GM19463 (cell line): ENCODE results near the gene SH3D19.

Experiments used
- ATAC-seq: cut with Tn5 transposase; IDR thresholded peaks from one replicate; pipeline ENCODE4 v1.9.1; 2021; ENCODE audit warnings: mild to moderate bottlenecking, moderate library complexity; ENCODE audit not compliant: unreplicated experiment

Gene SH3D19

GRCh38 chr4:151325111-151325948 lies at the start of gene SH3D19:
TSS of gene SH3D19 (minus strand) at chr4:151325605. CDS start at chr4:151325352, 253 bp downstream.
- ATAC-seq: peak; percentile 49

DNA sequence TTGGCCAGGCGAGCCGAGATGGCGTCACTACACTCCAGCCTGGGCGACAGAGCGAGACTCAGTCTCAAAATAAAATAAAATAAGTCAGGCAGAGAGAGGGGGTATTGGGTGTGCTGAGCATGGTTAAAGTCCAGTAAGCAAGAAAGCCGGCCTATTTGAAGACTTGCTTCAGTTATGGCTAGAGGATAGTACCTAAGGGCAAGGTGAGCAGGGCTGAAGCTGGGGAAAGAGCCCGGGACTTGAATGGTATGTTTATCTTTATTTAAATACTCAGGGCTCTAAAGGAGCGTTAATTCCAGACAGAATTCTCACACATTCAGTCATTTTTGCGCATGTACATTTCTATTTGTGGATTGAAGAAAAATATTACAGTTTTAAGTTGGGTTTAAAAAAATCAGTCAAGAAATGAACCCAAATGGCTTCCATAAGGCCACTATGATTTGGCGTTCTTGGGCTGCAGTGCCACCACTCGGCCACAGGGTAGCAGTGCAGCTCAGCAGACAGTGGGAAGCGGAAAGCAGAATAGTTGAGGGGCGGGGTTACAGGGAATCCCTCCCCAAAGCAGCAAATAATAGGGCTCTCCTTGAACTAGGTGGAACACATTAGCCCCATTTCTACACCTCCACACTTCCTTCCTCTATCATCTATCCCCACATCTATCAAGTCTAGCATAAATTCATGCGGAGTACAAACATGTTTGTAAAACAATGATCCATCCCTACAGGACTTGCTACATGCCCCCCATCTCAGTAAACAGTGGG lies 37.2 kb upstream of the SH3D19 start:
- ATAC-seq: peak; percentile 99

GRCh38 chr4:151361966-151362365 lies 36.6 kb upstream of the SH3D19 start:
- no peak for ATAC-seq

GRCh38 chr4:151361126-151361525 lies 35.7 kb upstream of the SH3D19 start:
- ATAC-seq: no peak

DNA sequence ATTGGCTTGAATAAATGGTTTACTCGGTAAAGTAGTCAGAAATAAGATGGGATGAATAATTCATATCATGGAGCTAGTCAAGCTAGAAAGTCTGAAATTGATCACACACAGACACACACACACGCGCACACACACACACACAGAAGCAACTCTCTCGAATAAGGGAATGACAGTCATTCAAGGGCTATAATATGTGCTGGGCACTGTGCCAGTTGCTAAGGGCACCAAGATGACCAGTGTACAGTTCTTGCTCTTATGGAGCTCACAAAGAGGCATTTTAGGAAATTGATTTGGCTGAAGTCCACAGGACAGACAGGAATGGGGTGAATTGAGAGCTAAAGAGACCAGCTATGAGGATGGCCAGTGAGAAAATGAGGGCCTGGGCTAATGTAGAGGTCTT lies 34.2 kb upstream of the SH3D19 start:
- no peak for ATAC-seq

GRCh38 chr4:151358266-151358665 lies 32.9 kb upstream of the SH3D19 start:
- ATAC-seq: no peak

DNA sequence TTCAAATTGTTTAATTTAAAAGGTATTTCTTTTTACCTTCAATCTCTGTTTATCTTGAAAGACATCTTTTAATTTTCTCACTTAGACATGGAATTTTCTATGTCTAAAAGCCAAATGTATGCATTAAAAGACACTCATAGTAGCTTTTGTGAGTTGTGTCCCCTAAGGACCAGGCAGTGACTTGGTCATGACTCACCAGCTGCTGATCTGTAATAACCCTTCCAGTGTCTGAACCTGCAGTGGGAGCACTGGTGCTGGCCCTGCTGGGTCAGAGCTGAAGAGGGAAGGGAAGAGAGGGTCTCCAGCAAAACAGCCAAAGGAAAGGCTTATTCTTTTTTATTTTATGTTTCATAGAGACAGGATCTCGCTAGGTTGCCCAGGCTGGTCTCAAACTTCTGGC lies 31.1 kb upstream of the SH3D19 start:
- ATAC-seq: no peak

DNA sequence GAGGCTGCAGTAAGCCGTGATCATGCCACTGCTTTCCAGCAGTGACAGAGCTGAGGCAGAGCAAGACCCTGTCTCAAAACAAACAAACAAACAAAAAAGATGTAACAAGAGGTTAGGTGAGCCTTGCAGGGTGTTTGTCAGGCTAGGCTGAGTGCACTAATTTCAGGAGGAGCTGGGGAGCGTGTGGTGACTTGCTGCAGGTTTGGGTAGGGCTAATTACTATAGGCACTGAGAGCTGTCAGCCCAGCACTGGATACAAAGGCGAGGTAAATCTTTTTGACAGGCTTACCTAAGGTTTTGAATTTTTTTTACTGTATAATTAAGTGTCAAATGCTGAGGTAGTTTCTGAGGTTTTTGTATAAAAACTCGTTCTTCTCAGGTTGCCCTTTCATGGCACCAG lies 29.8 kb upstream of the SH3D19 start:
- ATAC-seq: no peak

GRCh38 chr4:151347490-151348235 lies 22.3 kb upstream of the SH3D19 start:
- ATAC-seq: no peak

DNA sequence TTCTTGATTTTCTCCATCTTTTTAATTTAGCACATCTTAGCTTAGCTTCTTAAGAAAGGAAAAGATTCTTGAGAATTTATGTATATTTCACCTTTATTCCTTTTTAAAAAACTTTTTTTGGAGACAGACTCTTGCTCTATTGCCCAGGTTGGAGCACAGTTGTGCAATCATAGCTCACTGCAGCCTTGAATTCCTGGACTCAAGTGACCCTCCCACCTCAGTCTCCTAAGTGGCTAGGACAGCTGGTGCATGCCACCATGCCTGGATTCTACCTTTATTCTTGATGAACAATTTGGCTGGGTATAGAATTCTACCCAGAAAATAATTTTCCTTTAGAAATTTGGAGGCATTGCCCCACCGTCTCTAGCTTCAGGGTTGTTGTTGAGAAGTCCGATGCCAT lies 19.5 kb upstream of the SH3D19 start:
- no peak for ATAC-seq

DNA sequence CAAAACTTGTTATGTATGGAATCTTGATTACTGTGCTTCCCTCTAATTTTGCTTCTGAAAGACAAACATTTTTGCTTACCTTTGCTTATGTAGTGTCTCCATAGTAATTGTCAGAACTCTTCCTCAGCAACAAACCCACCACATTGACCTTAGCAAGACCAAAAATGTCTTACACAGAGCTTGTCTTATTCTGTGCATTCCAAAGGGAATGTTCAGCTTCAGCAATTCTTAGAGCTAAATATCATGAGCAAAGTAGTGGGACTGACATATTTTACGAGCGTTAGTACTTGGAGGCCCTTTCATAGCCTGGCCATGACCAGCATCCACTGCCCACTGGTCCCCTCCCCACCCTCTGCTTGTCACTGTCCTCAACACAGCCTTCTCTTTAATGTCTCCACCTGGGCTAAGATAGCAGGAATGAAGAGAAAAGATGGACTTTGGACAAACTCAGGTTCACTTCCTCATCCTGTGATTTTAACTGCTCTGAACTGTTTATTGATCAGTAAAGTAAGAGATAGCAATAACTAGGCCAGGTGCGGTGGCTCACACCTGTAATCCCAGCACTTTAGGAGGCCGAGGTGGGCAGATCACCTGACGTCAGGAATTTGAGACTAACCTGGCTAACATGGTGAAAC lies 15.5 kb upstream of the SH3D19 start:
- ATAC-seq: no peak

GRCh38 chr4:151339467-151339866 lies 14.1 kb upstream of the SH3D19 start:
- ATAC-seq: no peak

DNA sequence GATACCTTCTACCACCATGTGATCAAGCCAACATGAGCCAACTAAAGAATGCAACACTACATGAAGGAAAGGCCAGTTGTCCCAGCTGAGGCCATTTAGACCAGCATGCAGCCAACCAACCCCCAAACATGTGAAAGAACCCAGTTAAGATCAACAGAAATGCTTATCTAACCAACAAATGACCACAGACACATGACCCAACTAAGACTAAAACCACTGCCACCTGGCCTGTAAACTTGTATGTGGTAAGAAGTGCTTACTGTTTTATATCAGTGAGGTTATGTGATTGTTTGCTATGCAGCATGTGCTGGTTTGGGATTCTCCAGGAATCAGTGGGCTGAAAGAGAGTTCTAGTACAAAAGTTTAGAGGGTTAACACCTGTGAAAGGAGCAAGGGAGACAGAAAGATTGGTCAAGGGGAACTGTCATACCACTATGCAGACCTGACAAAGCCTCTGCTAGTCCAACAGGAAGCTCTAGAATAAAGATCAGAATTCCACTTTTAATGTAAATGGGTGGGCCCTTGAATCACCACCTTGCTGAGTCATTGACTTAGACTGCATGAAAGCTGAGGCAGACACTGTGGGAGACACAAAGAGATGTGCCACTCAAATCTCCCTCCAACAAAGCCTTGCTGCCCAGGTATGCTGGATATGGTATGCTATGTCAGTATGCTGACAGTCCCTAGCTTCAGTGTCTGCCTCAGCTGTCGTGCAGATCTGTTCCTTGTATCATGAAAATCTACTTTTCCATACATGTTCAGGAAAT lies 6.1 kb upstream of the SH3D19 start:
- ATAC-seq: no peak

GRCh38 chr4:151329217-151330007 lies 4.0 kb upstream of the SH3D19 start:
- no peak for ATAC-seq

DNA sequence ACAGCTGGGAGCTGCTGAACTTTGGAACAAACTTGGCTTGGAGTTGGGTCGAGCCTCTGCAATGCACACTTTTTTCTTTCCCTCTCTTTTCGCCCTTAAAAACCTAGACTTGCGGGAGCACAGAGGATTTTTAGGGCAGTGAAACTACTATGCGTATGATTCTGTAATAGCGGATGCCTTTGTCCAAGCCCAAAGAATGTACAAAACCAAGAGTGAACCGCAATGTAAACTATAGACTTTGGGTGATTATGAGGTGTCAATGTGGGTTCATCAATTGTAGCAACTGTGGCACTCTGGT lies 493 bp upstream of the SH3D19 start:
- no peak for ATAC-seq

DNA sequence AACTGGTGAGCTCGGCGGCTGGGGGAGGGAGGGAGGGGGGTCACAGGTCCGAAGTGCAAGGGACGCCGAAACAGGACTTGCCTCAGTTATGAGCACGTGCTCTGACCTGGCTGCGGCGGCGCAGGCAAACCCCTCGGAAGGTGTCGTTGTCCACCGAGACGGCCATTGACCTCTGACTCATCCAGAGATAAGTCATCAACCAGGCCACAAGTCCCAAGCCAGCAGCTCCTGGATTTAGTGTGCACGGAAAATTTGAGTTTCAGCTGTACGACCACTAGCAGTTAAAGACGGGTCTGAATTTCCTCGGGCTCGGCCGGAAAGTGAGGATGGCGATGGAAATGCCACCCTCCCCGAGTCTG lies 674 bp downstream of the SH3D19 start:
- peak; percentile 65 for ATAC-seq

- no peak for ATAC-seq
Observed at GRCh38 chr4:151324124-151324751, 1.2 kb downstream of the SH3D19 start.

- no peak for ATAC-seq
Observed at GRCh38 chr4:151323667-151324066, 1.7 kb downstream of the SH3D19 start.

DNA sequence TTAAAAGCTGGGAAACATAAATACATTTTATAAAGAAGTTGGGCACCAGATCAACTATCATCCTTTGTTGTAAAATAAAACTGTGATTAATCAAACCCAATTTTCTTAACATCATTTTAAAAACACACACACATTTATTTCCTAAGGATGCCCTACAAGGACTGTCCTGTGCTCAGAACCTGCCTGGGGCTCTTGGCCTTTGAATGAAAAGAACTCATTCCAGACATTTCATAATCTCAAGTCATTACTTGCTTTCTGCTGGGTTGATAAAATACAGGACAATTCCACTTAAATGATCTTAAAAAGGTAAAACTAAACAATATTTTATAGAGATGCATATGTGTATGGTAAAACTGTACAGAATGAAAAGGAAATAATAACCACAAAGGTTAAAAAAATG lies 2.8 kb downstream of the SH3D19 start:
- ATAC-seq: no peak
